ENCODE measurements around the gene ZBTB16.

ZBTB16 gene

DNA sequence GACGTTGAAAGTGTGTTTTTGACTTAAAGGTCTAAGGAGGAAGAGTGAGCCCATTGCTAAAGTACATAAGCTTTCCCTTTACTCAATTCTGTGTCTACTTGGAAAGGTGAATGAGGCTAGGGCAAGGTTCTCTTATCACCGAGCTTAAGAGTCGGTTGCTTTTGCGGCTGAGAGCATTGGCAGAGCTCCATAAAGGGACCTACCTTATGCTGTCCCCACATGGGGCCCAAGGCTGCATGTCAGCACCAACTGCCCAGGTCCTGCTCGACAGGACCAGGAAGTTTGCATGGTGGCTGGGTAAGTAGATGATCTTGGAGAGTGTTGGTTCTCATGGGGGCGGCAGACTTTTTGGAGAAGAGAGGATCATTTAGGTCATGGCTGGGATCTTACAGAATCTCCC is 91.2 kb downstream of the ZBTB16 start:
- in situ Hi-C loops (cut with MboI; ENCODE audit: low sequenced_read_pairs, unreplicated experiment): no loop called here
- TF ChIP-seq CTCF (IDR thresholded peaks at IDR 0.05; ENCODE audit: borderline replicate concordance, control extremely low read depth, extremely low read depth, insufficient read depth, missing control alignments): no peak
- DNase-seq (ENCODE audit: low spot score): no peak

GRCh38 chr11:114151631-114152030 is 92.1 kb downstream of the ZBTB16 start:
- no peak for DNase-seq (ENCODE audit: low spot score)
- no peak for TF ChIP-seq CTCF (IDR thresholded peaks at IDR 0.05; ENCODE audit: borderline replicate concordance, control extremely low read depth, extremely low read depth, insufficient read depth, missing control alignments)
- in situ Hi-C loops (cut with MboI; ENCODE audit: low sequenced_read_pairs, unreplicated experiment): no loop called here

DNA sequence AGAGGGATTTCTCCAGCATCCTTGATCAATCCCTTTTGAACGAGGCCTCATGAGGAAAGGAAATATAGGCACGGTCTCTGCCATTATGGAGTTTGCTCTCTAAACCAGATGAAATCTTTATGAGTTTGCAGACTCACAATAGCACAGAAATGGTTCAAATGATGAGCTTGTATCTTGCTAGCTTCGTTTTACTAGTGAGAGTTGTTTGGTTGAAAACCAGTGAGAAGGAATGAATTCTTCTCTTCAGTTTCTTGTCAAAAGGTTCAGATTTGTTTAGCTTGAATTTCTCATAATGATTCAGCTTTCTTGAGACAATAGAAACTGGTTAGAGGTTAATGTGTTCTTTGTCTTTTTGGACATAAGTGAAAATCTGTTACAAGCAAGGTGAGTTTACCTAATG is 92.7 kb downstream of the ZBTB16 start:
- in situ Hi-C loops (cut with MboI; ENCODE audit: low sequenced_read_pairs, unreplicated experiment): no loop called here
- no peak for TF ChIP-seq CTCF (IDR thresholded peaks at IDR 0.05; ENCODE audit: borderline replicate concordance, control extremely low read depth, extremely low read depth, insufficient read depth, missing control alignments)
- no peak for DNase-seq (ENCODE audit: low spot score)

DNA sequence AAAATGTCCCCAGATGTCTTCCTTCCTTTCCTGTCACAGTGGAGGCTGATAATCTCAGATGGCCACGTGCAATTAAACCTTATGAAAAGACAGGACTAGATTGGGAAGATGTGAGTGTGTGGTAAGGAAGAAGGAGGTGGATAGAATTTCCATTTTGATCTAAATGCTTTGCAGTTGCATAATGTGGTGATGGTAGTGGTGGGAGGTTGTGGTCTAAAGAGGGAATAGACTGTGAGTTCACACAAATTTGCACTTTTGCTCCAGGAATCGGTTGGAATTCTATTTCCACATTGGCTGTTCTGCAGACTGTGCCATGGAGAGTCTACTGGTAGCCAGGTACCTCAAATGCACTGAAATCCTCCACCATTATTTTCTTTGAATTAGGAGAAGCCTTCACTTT is 93.3 kb downstream of the ZBTB16 start:
- in situ Hi-C loops (cut with MboI; ENCODE audit: low sequenced_read_pairs, unreplicated experiment): no loop called here
- DNase-seq (ENCODE audit: low spot score): no peak
- no peak for TF ChIP-seq CTCF (IDR thresholded peaks at IDR 0.05; ENCODE audit: borderline replicate concordance, control extremely low read depth, extremely low read depth, insufficient read depth, missing control alignments)

DNA sequence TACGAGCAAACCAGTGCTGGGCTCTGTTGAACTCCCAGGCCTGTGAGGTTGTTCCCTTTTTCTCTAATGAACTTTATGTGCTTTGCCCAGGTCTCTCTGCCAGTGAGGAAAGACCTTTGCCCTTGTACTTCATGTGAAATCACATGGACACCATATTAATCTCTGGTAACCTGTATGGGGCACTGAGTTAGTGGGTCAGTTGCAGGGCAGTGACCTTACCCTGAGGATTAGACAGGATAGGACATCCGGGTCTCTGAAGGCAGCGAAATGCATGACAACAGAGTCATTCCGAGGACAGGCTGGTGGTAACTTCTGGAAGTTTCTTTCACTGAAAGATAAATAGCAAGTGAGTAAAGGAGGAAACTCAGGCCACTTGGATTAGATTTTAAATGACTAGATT is 93.7 kb downstream of the ZBTB16 start:
- DNase-seq (ENCODE audit: low spot score): no peak
- no peak for TF ChIP-seq CTCF (IDR thresholded peaks at IDR 0.05; ENCODE audit: borderline replicate concordance, control extremely low read depth, extremely low read depth, insufficient read depth, missing control alignments)
- in situ Hi-C loops (cut with MboI; ENCODE audit: low sequenced_read_pairs, unreplicated experiment): no loop called here

DNA sequence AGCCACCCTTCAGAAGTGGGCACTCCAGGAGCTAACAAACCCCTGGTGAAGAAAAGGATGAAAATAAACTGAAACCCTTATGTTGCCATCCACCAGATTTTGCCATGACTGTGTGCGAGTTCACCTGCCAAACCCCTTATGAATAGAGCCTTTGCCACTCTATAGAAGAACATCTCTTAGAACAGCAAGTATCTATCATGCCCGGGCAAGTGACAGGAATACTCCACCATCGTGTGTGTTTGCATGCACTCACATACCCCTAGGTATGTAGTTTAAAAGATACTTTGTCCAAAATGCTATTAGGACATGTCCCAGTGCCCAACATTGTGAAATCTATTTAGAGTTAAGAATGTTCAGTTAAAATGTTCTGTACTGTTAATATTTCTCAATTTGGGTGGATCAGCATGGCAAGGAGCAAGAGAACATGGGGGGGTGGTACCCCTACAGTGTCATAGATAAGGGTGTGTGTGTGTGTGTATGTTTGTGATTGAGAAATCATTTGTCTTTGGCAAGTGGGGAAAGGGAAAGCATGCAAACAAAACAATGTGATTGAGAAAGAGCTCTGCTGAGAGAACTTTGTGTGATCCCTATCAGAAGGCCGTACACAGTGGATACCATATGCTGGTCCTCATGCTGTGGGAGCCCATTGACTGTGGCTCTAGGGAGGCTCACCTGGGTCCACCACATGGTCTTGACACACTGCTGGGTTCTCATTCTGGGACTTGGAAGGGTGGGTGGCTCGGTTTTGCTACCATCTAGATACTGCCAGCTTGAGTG is 94.9 kb downstream of the ZBTB16 start:
- no peak for DNase-seq (ENCODE audit: low spot score)
- in situ Hi-C loops (cut with MboI; ENCODE audit: low sequenced_read_pairs, unreplicated experiment): no loop called here
- TF ChIP-seq CTCF (IDR thresholded peaks at IDR 0.05; ENCODE audit: borderline replicate concordance, control extremely low read depth, extremely low read depth, insufficient read depth, missing control alignments): no peak

Data from GM13976 (cell line).